K562 (cell line): ENCODE measurements around the gene CCDC68. TPM values are rescaled to one million over a fixed set of nuclear protein-coding genes. Genes with fewer than 3 reads are reported as not detected.

ENCODE experiments used
- ATAC-seq: fragments of 200-7000 bp; cut with Tn5 transposase; 3 replicates; pipeline ENCODE4 v1.9.1; 2020; ENCODE audit warnings: moderate library complexity
- BruUV-seq: library from RNA; stranded (reverse); fragments of 400-500 nt; replicated peaks from 2 replicates; lab custom pipeline; 2021; lab: Mats Ljungman, UMichigan
- CTCF ChIA-PET: fragments of 300-600 bp; formaldehyde crosslinking; extraction: SDS; loops from one replicate; lab custom pipeline; 2021; ENCODE audit warnings: low intra/inter-chr PET ratio; lab: Yijun Ruan, JAX
- POLR2A ChIA-PET: fragments of 300-600, 350-650 bp; sonication (Branson Sonifier 250); formaldehyde crosslinking; extraction: SDS; loops from one replicate; lab custom pipeline; 2021; ENCODE audit warnings: antibody characterized with exemption, inconsistent platforms; lab: Yijun Ruan, JAX
- DNase-seq, 4 experiments: peaks; one replicate each; pipeline versions ENCODE4 v3.0.0 to v3.0.0-alpha.2; 2011 to 2018; ENCODE audit warnings: low spot score in 3 of 4, mixed read lengths in 3 of 4; ENCODE audit errors: extremely low read depth in 1 of 4
- FAIRE-seq: peaks from 2 replicates; lab custom pipeline; 2011; peaks lifted over from hg19 to GRCh38; lab: Jason Lieb, UNC
- H2AFZ ChIP-seq: 2 replicates; pipeline ENCODE4 v1.6.0; 2011; ENCODE audit warnings: low read depth, low read length, control low read depth, inconsistent platforms
- H3K27ac ChIP-seq: fragments of 200-600 bp; 3 replicates; pipeline ENCODE4 v1.8.0; 2011; ENCODE audit warnings: low read depth, mild to moderate bottlenecking, control low read depth, inconsistent platforms, low read length, moderate library complexity, mixed read lengths; ENCODE audit errors: extremely low read depth
- H3K27me3 ChIP-seq, 2 experiments: fragments of 300-600 bp in 1 of 2; 2 replicates in 1 of 2; 3 replicates in 1 of 2; pipeline versions ENCODE4 v1.6.0 to v1.8.0; 2011; ENCODE audit warnings: inconsistent platforms in 2 of 2, low read length in 2 of 2, mild to moderate bottlenecking in 1 of 2, mixed read lengths in 1 of 2, moderate library complexity in 1 of 2; ENCODE audit not compliant: control insufficient read depth in 2 of 2, insufficient read depth in 2 of 2
- H3K36me3 ChIP-seq: fragments of 300-600 bp; 3 replicates; pipeline ENCODE4 v1.8.0; 2011; ENCODE audit warnings: mild to moderate bottlenecking, low read length, inconsistent platforms; ENCODE audit not compliant: control insufficient read depth, insufficient read depth
- H3K4me1 ChIP-seq, 2 experiments: fragments of 200-600 bp in 1 of 2; replicated peaks in 1 of 2; 2 replicates in 1 of 2; 3 replicates in 1 of 2; pipeline versions ENCODE4 v1.5.1 to v1.8.0; 2011; ENCODE audit warnings: inconsistent platforms in 2 of 2, low read length in 2 of 2, mild to moderate bottlenecking in 1 of 2, mixed read lengths in 1 of 2, moderate library complexity in 1 of 2; ENCODE audit not compliant: control insufficient read depth in 2 of 2, insufficient read depth in 2 of 2
- H3K4me2 ChIP-seq: 2 replicates; pipeline ENCODE4 v1.6.1; 2011; ENCODE audit warnings: low read length, control low read depth, inconsistent platforms, mixed read lengths; ENCODE audit not compliant: insufficient read depth
- H3K4me3 ChIP-seq: fragments of 200-600 bp; sonication (generic), shearing (Covaris generic); 2 replicates; pipeline ENCODE4 v1.5.1; 2016; ENCODE audit warnings: control low read depth, inconsistent platforms
- H3K79me2 ChIP-seq: fragments of 200-600 bp; 3 replicates; pipeline ENCODE4 v1.8.0; 2011; ENCODE audit warnings: low read length, inconsistent platforms; ENCODE audit not compliant: control insufficient read depth, insufficient read depth
- H3K9ac ChIP-seq, 2 experiments: 2 replicates each; pipeline versions ENCODE4 v1.6.0 to v1.6.1; 2011; ENCODE audit warnings: low read depth in 2 of 2, low read length in 2 of 2, control low read depth in 1 of 2, inconsistent platforms in 1 of 2, mild to moderate bottlenecking in 1 of 2, mixed read lengths in 1 of 2; ENCODE audit not compliant: insufficient read depth in 1 of 2
- H3K9me1 ChIP-seq: one replicate; pipeline ENCODE4 v1.6.0; 2011; ENCODE audit warnings: inconsistent platforms, mild to moderate bottlenecking, low read length, moderate library complexity; ENCODE audit not compliant: control insufficient read depth, insufficient read depth
- H3K9me3 ChIP-seq: replicated peaks from 2 replicates; pipeline ENCODE4 v1.5.1; 2011; ENCODE audit warnings: low read depth, low read length, inconsistent platforms; ENCODE audit not compliant: control insufficient read depth, insufficient read depth
- H4K20me1 ChIP-seq: replicated peaks from 2 replicates; pipeline ENCODE4 v1.6.1; 2011; ENCODE audit warnings: low read length, inconsistent platforms, mixed read lengths; ENCODE audit not compliant: control insufficient read depth, insufficient read depth
- ARID3A ChIP-seq: IDR thresholded peaks from 2 replicates; pipeline ENCODE4 v1.6.1; 2012; ENCODE audit warnings: low read depth, low read length, improper control_type of control experiment, borderline replicate concordance
- FOXP4 ChIP-seq: sonication (generic); formaldehyde crosslinking; IDR thresholded peaks from 2 replicates; pipeline ENCODE4 v1.8.0; 2022; ENCODE audit warnings: mild to moderate bottlenecking, missing genetic modification reagents, borderline replicate concordance
- NEUROD1 ChIP-seq: fragments of 150-350 bp; IDR thresholded peaks from 2 replicates; pipeline ENCODE4 v1.6.1; 2014; ENCODE audit warnings: borderline replicate concordance, low read length, low read depth; ENCODE audit not compliant: partially characterized antibody
- TAF7 ChIP-seq: fragments of 450-650 bp; IDR thresholded peaks from 2 replicates; pipeline ENCODE4 v1.6.1; 2016; ENCODE audit warnings: missing genetic modification characterization, missing compliant biosample characterization
- ZKSCAN1 ChIP-seq: fragments of 150-350 bp; IDR thresholded peaks from 2 replicates; pipeline ENCODE4 v1.6.1; 2016; ENCODE audit warnings: low read depth, low read length
- ZKSCAN3 ChIP-seq: fragments of 250-450 bp; sonication (Bioruptor Pico); IDR thresholded peaks from 2 replicates; pipeline ENCODE4 v1.4.0; 2020
- ZNF165 ChIP-seq: fragments of 250-450 bp; sonication (Bioruptor Pico); IDR thresholded peaks from 2 replicates; pipeline ENCODE4 v1.4.0; 2020; ENCODE audit warnings: borderline replicate concordance
- WGBS: fragments of 100-300 bp; shearing (Covaris generic); methylation state at CpG from one replicate; pipeline ENCODE4 v1.1.6; 2016; ENCODE audit warnings: low coverage, mixed read lengths; ENCODE audit not compliant: insufficient coverage; ENCODE audit errors: missing lambda C conversion rate; 5-methylcytosine and 5-hydroxymethylcytosine counted together
- in situ Hi-C: fragments of 300-500 bp; cut with MboI; formaldehyde crosslinking; loops from 4 replicates; pipeline ENCODE4 v1.15.0; 2018; ENCODE audit warnings: inconsistent platforms, mixed read lengths
- intact Hi-C: fragments of 100-400 bp; cut with micrococcal nuclease; formaldehyde crosslinking; loops from 2 replicates; pipeline ENCODE4 v1.14.2; 2022
- polyA plus RNA-seq, 8 experiments: library from polyadenylated mRNA; depleted of rRNA in 4 of 8; stranded (reverse) in 5 of 8; unstranded in 3 of 8; fragments of >200 nt; fragmentation: Nextera tagmentation in 2 of 8; fragmentation: Illumina TruSeq in 1 of 8; extraction: Ambion mirVana in 2 of 8; extraction: Trizol in 1 of 8; gene quantifications; 2 replicates each; pipeline versions ENCODE4 v1.2.1 to v1.2.3, GENCODE V29; 2011 to 2014; ENCODE audit warnings: inconsistent platforms in 1 of 8, missing spikeins in 1 of 8
- total RNA-seq, 7 experiments: library from RNA; depleted of rRNA in 6 of 7; stranded (reverse); fragments of >200 nt in 6 of 7; fragmentation: Illumina TruSeq in 2 of 7; extraction: Trizol in 2 of 7; gene quantifications; 2 replicates each; pipeline versions ENCODE4 v1.2.1 to v1.2.3, GENCODE V29; 2011 to 2021; ENCODE audit warnings: low replicate concordance in 1 of 7
- TF ChIP-seq, protein P1 (sequence below), 3 experiments: fragments of 200-800 bp in 1 of 3; fragments of 250-450 bp in 1 of 3; fragments of 450-650 bp in 1 of 3; sonication (Bioruptor Pico) in 1 of 3; sonication (Bioruptor generic) in 1 of 3; formaldehyde crosslinking in 1 of 3; IDR thresholded peaks; 2 replicates each; pipeline versions ENCODE4 v1.6.1 to v1.8.0; 2016 to 2022; ENCODE audit warnings: mild to moderate bottlenecking in 2 of 3, missing genetic modification characterization in 2 of 3, missing compliant biosample characterization in 1 of 3, moderate library complexity in 1 of 3
- TF ChIP-seq, protein P2 (sequence below): fragments of 250-450 bp; sonication (Bioruptor Pico); IDR thresholded peaks from 2 replicates; pipeline ENCODE4 v1.4.0; 2020; ENCODE audit warnings: borderline replicate concordance

CCDC68 gene
- total and polyA plus RNA-seq, 9 of the 15 experiments (the other 6 are each of a cell fraction or from before 2014, with no cell fraction given) = 0.28 to 4.5 (median 1.4) TPM

GRCh38 chr18:54888378-54888777 is 70.9 kb downstream of the CCDC68 start:
- POLR2A ChIA-PET = interaction anchor here (0.6 kb wide), 1 partner anchor 956 kb away, joined by 3 read pairs; no protein-coding TSS in a partner anchor
- no peak overlapping the region for H3K9ac ChIP-seq
- H3K4me3 ChIP-seq = no peak overlapping the region
- intact Hi-C loops = no loop called here
- H3K36me3 ChIP-seq = no peaks in the 10 kb centered on the region
- CTCF ChIA-PET = no interaction called here
- H3K9me1 ChIP-seq = no peaks in the 10 kb centered on the region
- no TSS peak for BruUV-seq
- in situ Hi-C loops = no loop called here
- no peak overlapping the region for H2AFZ ChIP-seq
- FAIRE-seq = no peak
- no peaks in the 10 kb centered on the region for H3K9me3 ChIP-seq
- no peak for ATAC-seq
- 21% methylated on average over 1 of the region's 2 CpGs for WGBS
- no peaks in the 10 kb centered on the region for H4K20me1 ChIP-seq
- no peak overlapping the region for H3K4me2 ChIP-seq
- H3K79me2 ChIP-seq = no peaks in the 10 kb centered on the region
- no peaks in the 10 kb centered on the region for H3K27me3 ChIP-seq
- no peak overlapping the region for H3K27ac ChIP-seq
- no peak for DNase-seq
- H3K4me1 ChIP-seq = no peaks in the 10 kb centered on the region
- TF ChIP-seq FOXP4 (CRISPR knock-in tag) = no peak
- TF ChIP-seq, protein P1, sequence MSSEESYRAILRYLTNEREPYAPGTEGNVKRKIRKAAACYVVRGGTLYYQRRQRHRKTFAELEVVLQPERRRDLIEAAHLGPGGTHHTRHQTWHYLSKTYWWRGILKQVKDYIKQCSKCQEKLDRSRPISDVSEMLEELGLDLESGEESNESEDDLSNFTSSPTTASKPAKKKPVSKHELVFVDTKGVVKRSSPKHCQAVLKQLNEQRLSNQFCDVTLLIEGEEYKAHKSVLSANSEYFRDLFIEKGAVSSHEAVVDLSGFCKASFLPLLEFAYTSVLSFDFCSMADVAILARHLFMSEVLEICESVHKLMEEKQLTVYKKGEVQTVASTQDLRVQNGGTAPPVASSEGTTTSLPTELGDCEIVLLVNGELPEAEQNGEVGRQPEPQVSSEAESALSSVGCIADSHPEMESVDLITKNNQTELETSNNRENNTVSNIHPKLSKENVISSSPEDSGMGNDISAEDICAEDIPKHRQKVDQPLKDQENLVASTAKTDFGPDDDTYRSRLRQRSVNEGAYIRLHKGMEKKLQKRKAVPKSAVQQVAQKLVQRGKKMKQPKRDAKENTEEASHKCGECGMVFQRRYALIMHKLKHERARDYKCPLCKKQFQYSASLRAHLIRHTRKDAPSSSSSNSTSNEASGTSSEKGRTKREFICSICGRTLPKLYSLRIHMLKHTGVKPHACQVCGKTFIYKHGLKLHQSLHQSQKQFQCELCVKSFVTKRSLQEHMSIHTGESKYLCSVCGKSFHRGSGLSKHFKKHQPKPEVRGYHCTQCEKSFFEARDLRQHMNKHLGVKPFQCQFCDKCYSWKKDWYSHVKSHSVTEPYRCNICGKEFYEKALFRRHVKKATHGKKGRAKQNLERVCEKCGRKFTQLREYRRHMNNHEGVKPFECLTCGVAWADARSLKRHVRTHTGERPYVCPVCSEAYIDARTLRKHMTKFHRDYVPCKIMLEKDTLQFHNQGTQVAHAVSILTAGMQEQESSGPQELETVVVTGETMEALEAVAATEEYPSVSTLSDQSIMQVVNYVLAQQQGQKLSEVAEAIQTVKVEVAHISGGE (CRISPR knock-in tag; IDR thresholded peaks at IDR 0.05) = no peak
- TF ChIP-seq ARID3A = no peak
- no peak for TF ChIP-seq ZKSCAN1
- TF ChIP-seq ZNF165 = no peak
- TF ChIP-seq TAF7 (tag) = no peak
- no peak for TF ChIP-seq NEUROD1
- TF ChIP-seq, protein P2, sequence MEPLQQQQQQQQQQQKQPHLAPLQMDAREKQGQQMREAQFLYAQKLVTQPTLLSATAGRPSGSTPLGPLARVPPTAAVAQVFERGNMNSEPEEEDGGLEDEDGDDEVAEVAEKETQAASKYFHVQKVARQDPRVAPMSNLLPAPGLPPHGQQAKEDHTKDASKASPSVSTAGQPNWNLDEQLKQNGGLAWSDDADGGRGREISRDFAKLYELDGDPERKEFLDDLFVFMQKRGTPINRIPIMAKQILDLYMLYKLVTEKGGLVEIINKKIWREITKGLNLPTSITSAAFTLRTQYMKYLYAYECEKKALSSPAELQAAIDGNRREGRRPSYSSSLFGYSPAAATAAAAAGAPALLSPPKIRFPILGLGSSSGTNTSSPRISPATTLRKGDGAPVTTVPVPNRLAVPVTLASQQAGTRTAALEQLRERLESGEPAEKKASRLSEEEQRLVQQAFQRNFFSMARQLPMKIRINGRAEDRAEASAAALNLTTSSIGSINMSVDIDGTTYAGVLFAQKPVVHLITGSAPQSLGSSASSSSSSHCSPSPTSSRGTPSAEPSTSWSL (CRISPR knock-in tag) = no peak
- TF ChIP-seq ZKSCAN3 (CRISPR knock-in tag) = no peak
